H9 (cell line): ENCODE measurements around the gene USP26. TPM values are rescaled to one million over a fixed set of nuclear protein-coding genes. Genes with fewer than 3 reads are reported as not detected.

Experiments used
- DNase-seq: peaks from one replicate; pipeline ENCODE4 v3.0.0-alpha.2; 2017
- H2AFZ ChIP-seq: one replicate; pipeline ENCODE4 v1.6.1; 2013; ENCODE audit warnings: mild to moderate bottlenecking, low read length, control low read depth, moderate library complexity
- H2AK5ac ChIP-seq: 2 replicates; pipeline ENCODE4 v1.6.1; 2013; ENCODE audit warnings: low read length, control low read depth, mixed read lengths; ENCODE audit not compliant: insufficient read length
- H2BK120ac ChIP-seq: one replicate; pipeline ENCODE4 v1.6.1; 2013; ENCODE audit warnings: low read depth, mild to moderate bottlenecking, low read length, control low read depth, inconsistent platforms; ENCODE audit not compliant: poor library complexity, severe bottlenecking
- H2BK12ac ChIP-seq: 2 replicates; pipeline ENCODE4 v1.6.1; 2013; ENCODE audit warnings: low read length, control low read depth, mixed read lengths, low read depth; ENCODE audit not compliant: insufficient read length
- H2BK15ac ChIP-seq: 2 replicates; pipeline ENCODE4 v1.6.1; 2013; ENCODE audit warnings: low read depth, low read length, control low read depth
- H2BK20ac ChIP-seq: one replicate; pipeline ENCODE4 v1.6.1; 2013; ENCODE audit warnings: low read depth, mild to moderate bottlenecking, low read length, control low read depth, inconsistent platforms; ENCODE audit not compliant: poor library complexity, severe bottlenecking
- H2BK5ac ChIP-seq: 2 replicates; pipeline ENCODE4 v1.6.1; 2013; ENCODE audit warnings: low read length, control low read depth, mixed read lengths; ENCODE audit not compliant: insufficient read length
- H3K14ac ChIP-seq: 2 replicates; pipeline ENCODE4 v1.6.1; 2013; ENCODE audit warnings: low read length, control low read depth; ENCODE audit not compliant: insufficient read depth
- H3K18ac ChIP-seq: 2 replicates; pipeline ENCODE4 v1.6.1; 2013; ENCODE audit warnings: low read depth, mild to moderate bottlenecking, mixed read lengths, low read length, control low read depth; ENCODE audit not compliant: insufficient read length
- H3K23ac ChIP-seq: 2 replicates; pipeline ENCODE4 v1.6.1; 2013; ENCODE audit warnings: low read length, control low read depth, mixed read lengths, low read depth; ENCODE audit not compliant: insufficient read length
- H3K23me2 ChIP-seq: 2 replicates; pipeline ENCODE4 v1.6.1; 2013; ENCODE audit warnings: low read depth, mild to moderate bottlenecking, mixed read lengths, low read length, control low read depth; ENCODE audit not compliant: insufficient read length, poor library complexity, severe bottlenecking
- H3K27ac ChIP-seq: 2 replicates; pipeline ENCODE4 v1.5.1; 2013; ENCODE audit warnings: low read length, control low read depth, mixed read lengths, low read depth; ENCODE audit not compliant: insufficient read length
- H3K27me3 ChIP-seq: 2 replicates; pipeline ENCODE4 v1.6.1; 2013; ENCODE audit warnings: low read length, control low read depth, inconsistent platforms; ENCODE audit not compliant: insufficient read depth
- H3K4ac ChIP-seq: 2 replicates; pipeline ENCODE4 v1.6.1; 2013; ENCODE audit warnings: low read depth, mild to moderate bottlenecking, control low read depth, inconsistent platforms, low read length, moderate library complexity
- H3K4me1 ChIP-seq: 2 replicates; pipeline ENCODE4 v1.6.1; 2013; ENCODE audit warnings: low read length, control low read depth, inconsistent platforms; ENCODE audit not compliant: insufficient read depth
- H3K4me2 ChIP-seq: 2 replicates; pipeline ENCODE4 v1.6.1; 2013; ENCODE audit warnings: low read length, control low read depth, mixed read lengths; ENCODE audit not compliant: insufficient read length, insufficient read depth
- H3K56ac ChIP-seq: 2 replicates; pipeline ENCODE4 v1.6.1; 2013; ENCODE audit warnings: low read depth, mild to moderate bottlenecking, mixed read lengths, low read length, control low read depth; ENCODE audit not compliant: insufficient read length
- H3K79me1 ChIP-seq: 2 replicates; pipeline ENCODE4 v1.6.1; 2013; ENCODE audit warnings: low read depth, mild to moderate bottlenecking, moderate library complexity, low read length, control low read depth, inconsistent platforms; ENCODE audit not compliant: insufficient read depth, poor library complexity, severe bottlenecking
- H3K79me2 ChIP-seq: 2 replicates; pipeline ENCODE4 v1.6.1; 2013; ENCODE audit warnings: low read length, control low read depth, inconsistent platforms; ENCODE audit not compliant: insufficient read depth
- H3K9ac ChIP-seq: 2 replicates; pipeline ENCODE4 v1.6.1; 2013; ENCODE audit warnings: low read length, control low read depth, mixed read lengths; ENCODE audit not compliant: insufficient read length; ENCODE audit errors: extremely low read depth
- H3K9me3 ChIP-seq: one replicate; pipeline ENCODE4 v1.6.1; 2013; ENCODE audit warnings: low read depth, low read length, inconsistent platforms; ENCODE audit not compliant: control insufficient read depth
- H3T11ph ChIP-seq: one replicate; pipeline ENCODE4 v1.6.1; 2013; ENCODE audit warnings: mild to moderate bottlenecking, low read length, control low read depth, inconsistent platforms
- H4K20me1 ChIP-seq: one replicate; pipeline ENCODE4 v1.6.1; 2013; ENCODE audit not compliant: control insufficient read depth, insufficient read length, insufficient read depth
- H4K5ac ChIP-seq: 2 replicates; pipeline ENCODE4 v1.6.1; 2013; ENCODE audit warnings: low read depth, mild to moderate bottlenecking, mixed read lengths, low read length, control low read depth; ENCODE audit not compliant: insufficient read length
- H4K8ac ChIP-seq: replicated peaks from 2 replicates; pipeline ENCODE4 v1.6.1; 2013; ENCODE audit warnings: low read length, control low read depth, mixed read lengths, low read depth; ENCODE audit not compliant: insufficient read length
- H4K91ac ChIP-seq: 2 replicates; pipeline ENCODE4 v1.6.1; 2013; ENCODE audit warnings: low read depth, mild to moderate bottlenecking, moderate library complexity, mixed read lengths, low read length, control low read depth; ENCODE audit not compliant: insufficient read length
- H3K27ac Mint-ChIP-seq, 3 experiments: 2 replicates in 2 of 3; 3 replicates in 1 of 3; pipeline ENCODE4 v1.8.0; 2020 to 2021; ENCODE audit warnings: mixed read lengths in 3 of 3, mild to moderate bottlenecking in 1 of 3, moderate library complexity in 1 of 3
- H3K27me3 Mint-ChIP-seq: 2 replicates; pipeline ENCODE4 v1.8.0; 2021; ENCODE audit warnings: low read depth, mild to moderate bottlenecking, moderate library complexity, mixed read lengths
- H3K36me3 Mint-ChIP-seq, 3 experiments: 2 replicates in 2 of 3; 3 replicates in 1 of 3; pipeline ENCODE4 v1.8.0; 2020 to 2021; ENCODE audit warnings: low read depth in 3 of 3, mixed read lengths in 3 of 3; ENCODE audit not compliant: insufficient read depth in 1 of 3
- H3K4me1 Mint-ChIP-seq, 2 experiments: 2 replicates each; pipeline ENCODE4 v1.8.0; 2020; ENCODE audit warnings: mixed read lengths in 2 of 2
- H3K4me3 Mint-ChIP-seq, 2 experiments: 2 replicates in 1 of 2; 3 replicates in 1 of 2; pipeline ENCODE4 v1.8.0; 2020 to 2021; ENCODE audit warnings: mild to moderate bottlenecking in 2 of 2, mixed read lengths in 2 of 2, moderate library complexity in 1 of 2
- H3K9me3 Mint-ChIP-seq, 2 experiments: 2 replicates in 1 of 2; 3 replicates in 1 of 2; pipeline ENCODE4 v1.8.0; 2020; ENCODE audit warnings: mild to moderate bottlenecking in 2 of 2, mixed read lengths in 2 of 2, moderate library complexity in 1 of 2
- total RNA-seq: library from RNA; stranded (reverse); gene quantifications from 2 replicates; pipeline ENCODE4 v1.2.1, GENCODE V29; 2021
- TF ChIP-seq, protein P1 (sequence below): fragments of 200-600 bp; sonication (generic); conservative IDR thresholded peaks from 3 replicates; pipeline ENCODE4 v1.8.0; 2021; ENCODE audit warnings: antibody characterized with exemption, mild to moderate bottlenecking

USP26 gene
- total RNA-seq, 1 experiment from 2014 or later = not detected

- Histone ChIP-seq H3K79me1 (no peaks in the 10 kb centered on the region), H4K20me1 (no peaks in the 10 kb centered on the region)
- no peak overlapping the region for H3K4me3 Mint-ChIP-seq
These were observed 7.5 kb downstream of the USP26 start for GRCh38 chrX:133089411-133089810.

More at GRCh38 chrX:133089411-133089810, 7.5 kb downstream of the USP26 start:
- Histone ChIP-seq H2BK15ac (no peak overlapping the region), H3K9ac (no peak overlapping the region), H2AK5ac (no peak overlapping the region), H3T11ph (no peak overlapping the region), H2BK12ac (no peak overlapping the region), H2BK20ac (no peak overlapping the region), H2AFZ (no peak overlapping the region), H3K23ac (no peak overlapping the region), H4K5ac (no peak overlapping the region), H4K8ac (no peak overlapping the region), H3K27ac (no peak overlapping the region), H2BK120ac (no peak overlapping the region), H3K4me1 (no peaks in the 10 kb centered on the region), H3K56ac (no peak overlapping the region), H3K23me2 (no peaks in the 10 kb centered on the region), H3K27me3 (no peaks in the 10 kb centered on the region), H3K14ac (no peak overlapping the region), H3K4me2 (no peak overlapping the region), H3K18ac (no peak overlapping the region), H2BK5ac (no peak overlapping the region), H3K9me3 (no peaks in the 10 kb centered on the region), H3K79me2 (no peaks in the 10 kb centered on the region), H3K4ac (no peak overlapping the region), H4K91ac (no peak overlapping the region)
- TF ChIP-seq, protein P1, sequence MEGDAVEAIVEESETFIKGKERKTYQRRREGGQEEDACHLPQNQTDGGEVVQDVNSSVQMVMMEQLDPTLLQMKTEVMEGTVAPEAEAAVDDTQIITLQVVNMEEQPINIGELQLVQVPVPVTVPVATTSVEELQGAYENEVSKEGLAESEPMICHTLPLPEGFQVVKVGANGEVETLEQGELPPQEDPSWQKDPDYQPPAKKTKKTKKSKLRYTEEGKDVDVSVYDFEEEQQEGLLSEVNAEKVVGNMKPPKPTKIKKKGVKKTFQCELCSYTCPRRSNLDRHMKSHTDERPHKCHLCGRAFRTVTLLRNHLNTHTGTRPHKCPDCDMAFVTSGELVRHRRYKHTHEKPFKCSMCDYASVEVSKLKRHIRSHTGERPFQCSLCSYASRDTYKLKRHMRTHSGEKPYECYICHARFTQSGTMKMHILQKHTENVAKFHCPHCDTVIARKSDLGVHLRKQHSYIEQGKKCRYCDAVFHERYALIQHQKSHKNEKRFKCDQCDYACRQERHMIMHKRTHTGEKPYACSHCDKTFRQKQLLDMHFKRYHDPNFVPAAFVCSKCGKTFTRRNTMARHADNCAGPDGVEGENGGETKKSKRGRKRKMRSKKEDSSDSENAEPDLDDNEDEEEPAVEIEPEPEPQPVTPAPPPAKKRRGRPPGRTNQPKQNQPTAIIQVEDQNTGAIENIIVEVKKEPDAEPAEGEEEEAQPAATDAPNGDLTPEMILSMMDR = no peak
- Mint-ChIP-seq H3K27ac (no peak overlapping the region), H3K9me3 (no peaks in the 10 kb centered on the region), H3K27me3 (no peaks in the 10 kb centered on the region; the same call in 1 of the 2 replicates), H3K36me3 (no peaks in the 10 kb centered on the region), H3K4me1 (no peaks in the 10 kb centered on the region)
- DNase-seq = no peak
